ENCODE measurements around the gene KCNJ15. TPM values are rescaled to one million over a fixed set of nuclear protein-coding genes. Genes with fewer than 3 reads are reported as not detected.

The KCNJ15 gene
- total RNA-seq, 1 experiment from 2014 or later: not detected

DNA sequence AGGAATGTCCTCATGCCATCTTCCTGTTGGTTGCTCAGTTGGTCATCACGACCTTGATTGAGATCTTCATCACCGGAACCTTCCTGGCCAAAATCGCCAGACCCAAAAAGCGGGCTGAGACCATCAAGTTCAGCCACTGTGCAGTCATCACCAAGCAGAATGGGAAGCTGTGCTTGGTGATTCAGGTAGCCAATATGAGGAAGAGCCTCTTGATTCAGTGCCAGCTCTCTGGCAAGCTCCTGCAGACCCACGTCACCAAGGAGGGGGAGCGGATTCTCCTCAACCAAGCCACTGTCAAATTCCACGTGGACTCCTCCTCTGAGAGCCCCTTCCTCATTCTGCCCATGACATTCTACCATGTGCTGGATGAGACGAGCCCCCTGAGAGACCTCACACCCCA, 42.9 kb downstream of the KCNJ15 start:
- Histone ChIP-seq H3K4me1 (ENCODE audit: control insufficient read depth in 1 of 2, insufficient read depth in 2 of 2, low read length in 2 of 2) (no peaks in the 10 kb centered on the region), H3K36me3 (ENCODE audit: control insufficient read depth in 1 of 2, insufficient read depth in 2 of 2, low read length in 2 of 2) (no peaks in the 10 kb centered on the region), H3K27ac (ENCODE audit: low read depth, low read length) (no peak overlapping the region), H3K27me3 (ENCODE audit: insufficient read depth, low read length) (no peaks in the 10 kb centered on the region), H3K79me2 (ENCODE audit: insufficient read depth, low read length) (no peaks in the 10 kb centered on the region), H3K9me2 (ENCODE audit: insufficient read depth) (no peaks in the 10 kb centered on the region), H3K4me3 (replicated peaks in 1 of 2; ENCODE audit: low read depth in 1 of 2, low read length in 2 of 2) (no peak overlapping the region), H2AFZ (ENCODE audit: low read depth, low read length, poor library complexity, severe bottlenecking) (no peak overlapping the region), H3K9me3 (ENCODE audit: control insufficient read depth in 1 of 2, insufficient read depth in 1 of 2, low read depth in 1 of 2, low read length in 2 of 2) (no peaks in the 10 kb centered on the region), H4K20me1 (ENCODE audit: insufficient read depth) (no peaks in the 10 kb centered on the region), H3K9ac (ENCODE audit: low read length) (no peak overlapping the region), H3K4me2 (ENCODE audit: low read length) (no peak overlapping the region)
- ChIA-PET CTCF (no interaction called here), RAD21 (ENCODE audit: low non-redundant PET in 1 of 2, low total read pairs in 2 of 2, uncharacterized antibody in 2 of 2, unreplicated experiment in 2 of 2) (no interaction called here), POLR2A (no interaction called here)
- intact Hi-C loops (cut with micrococcal nuclease): no loop called here
- no peak for DNase-seq (ENCODE audit: low read depth, low spot score)
- no peak for TF ChIP-seq FOSL1 (IDR thresholded peaks at IDR 0.05; ENCODE audit: low read depth)
- BruUV-seq (replicated peaks): no TSS peak
- no peak for ATAC-seq

DNA sequence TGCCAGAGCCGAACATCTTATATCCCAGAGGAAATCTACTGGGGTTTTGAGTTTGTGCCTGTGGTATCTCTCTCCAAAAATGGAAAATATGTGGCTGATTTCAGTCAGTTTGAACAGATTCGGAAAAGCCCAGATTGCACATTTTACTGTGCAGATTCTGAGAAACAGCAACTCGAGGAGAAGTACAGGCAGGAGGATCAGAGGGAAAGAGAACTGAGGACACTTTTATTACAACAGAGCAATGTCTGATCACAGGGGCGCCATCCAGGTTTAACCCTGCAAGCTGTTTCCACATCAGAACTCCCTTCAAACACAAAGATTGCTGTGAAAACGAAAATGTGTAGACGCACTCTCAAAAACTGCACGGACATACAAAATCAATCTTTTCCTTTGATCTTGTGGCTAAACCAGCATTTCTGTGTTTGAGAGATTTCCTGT, 43.4 kb downstream of the KCNJ15 start:
- no peaks in the 10 kb centered on the region for H3K4me1 ChIP-seq (ENCODE audit: control insufficient read depth in 1 of 2, insufficient read depth in 2 of 2, low read length in 2 of 2)
- H3K4me2 ChIP-seq (ENCODE audit: low read length): no peak overlapping the region
- ATAC-seq (no peak), DNase-seq (ENCODE audit: low read depth, low spot score) (no peak)
- intact Hi-C loops (cut with micrococcal nuclease): no loop called here
- TF ChIP-seq ELF1 (IDR thresholded peaks at IDR 0.05; ENCODE audit: borderline replicate concordance, low read depth): no peak
- TF ChIP-seq TCF7L2 (IDR thresholded peaks at IDR 0.05; ENCODE audit: borderline replicate concordance, extremely low read depth, insufficient read depth, insufficient read length): no peak
- no peak for TF ChIP-seq FOSL1 (IDR thresholded peaks at IDR 0.05; ENCODE audit: low read depth)
- no peak for TF ChIP-seq JUND (IDR thresholded peaks at IDR 0.05)
- TF ChIP-seq YY1 (IDR thresholded peaks at IDR 0.05; ENCODE audit: extremely low read depth, insufficient replicate concordance, low read depth, low read length): no peak
- no peak for TF ChIP-seq POLR2A (IDR thresholded peaks at IDR 0.05; ENCODE audit: borderline replicate concordance, extremely low read depth, insufficient read depth, insufficient read length)
- TF ChIP-seq EZH2phosphoT487 (IDR thresholded peaks at IDR 0.05; ENCODE audit: borderline replicate concordance): no peak
- TF ChIP-seq, protein P1, sequence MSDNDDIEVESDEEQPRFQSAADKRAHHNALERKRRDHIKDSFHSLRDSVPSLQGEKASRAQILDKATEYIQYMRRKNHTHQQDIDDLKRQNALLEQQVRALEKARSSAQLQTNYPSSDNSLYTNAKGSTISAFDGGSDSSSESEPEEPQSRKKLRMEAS (IDR thresholded peaks at IDR 0.05): no peak
- TF ChIP-seq CBX3 (IDR thresholded peaks at IDR 0.05; ENCODE audit: low read depth): no peak
- TF ChIP-seq POLR2AphosphoS5 (IDR thresholded peaks at IDR 0.05; ENCODE audit: low read depth, low read length): no peak
- TF ChIP-seq, protein P2, sequence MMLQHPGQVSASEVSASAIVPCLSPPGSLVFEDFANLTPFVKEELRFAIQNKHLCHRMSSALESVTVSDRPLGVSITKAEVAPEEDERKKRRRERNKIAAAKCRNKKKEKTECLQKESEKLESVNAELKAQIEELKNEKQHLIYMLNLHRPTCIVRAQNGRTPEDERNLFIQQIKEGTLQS (IDR thresholded peaks at IDR 0.05): no peak
- no peak for TF ChIP-seq EGR1 (IDR thresholded peaks at IDR 0.05; ENCODE audit: low read depth)
- TF ChIP-seq ZFX (IDR thresholded peaks at IDR 0.05): no peak
- H3K9ac ChIP-seq (ENCODE audit: low read length): no peak overlapping the region
- no TSS peak for BruUV-seq (replicated peaks)
- H3K27me3 ChIP-seq (ENCODE audit: insufficient read depth, low read length): no peaks in the 10 kb centered on the region
- no peaks in the 10 kb centered on the region for H3K79me2 ChIP-seq (ENCODE audit: insufficient read depth, low read length)
- ChIA-PET RAD21 (ENCODE audit: low non-redundant PET in 1 of 2, low total read pairs in 2 of 2, uncharacterized antibody in 2 of 2, unreplicated experiment in 2 of 2) (no interaction called here), POLR2A (no interaction called here), CTCF (no interaction called here)
- H3K9me3 ChIP-seq (ENCODE audit: control insufficient read depth in 1 of 2, insufficient read depth in 1 of 2, low read depth in 1 of 2, low read length in 2 of 2): no peaks in the 10 kb centered on the region
- H3K4me3 ChIP-seq (replicated peaks in 1 of 2; ENCODE audit: low read depth in 1 of 2, low read length in 2 of 2): no peak overlapping the region
- no peak overlapping the region for H3K27ac ChIP-seq (ENCODE audit: low read depth, low read length)
- no peaks in the 10 kb centered on the region for H4K20me1 ChIP-seq (ENCODE audit: insufficient read depth)
- H2AFZ ChIP-seq (ENCODE audit: low read depth, low read length, poor library complexity, severe bottlenecking): no peak overlapping the region
- no peaks in the 10 kb centered on the region for H3K36me3 ChIP-seq (ENCODE audit: control insufficient read depth in 1 of 2, insufficient read depth in 2 of 2, low read length in 2 of 2)
- H3K9me2 ChIP-seq (ENCODE audit: insufficient read depth): no peaks in the 10 kb centered on the region

Measured in HCT116 (cell line).